Tibial nerve (tissue), 4 donors: ENCODE data around the gene CBY3. TPM values are rescaled to one million over a fixed set of nuclear protein-coding genes. Genes with fewer than 3 reads are reported as not detected.
A peak's percentile ranks its signal among the peaks of the same experiment; 100 is the strongest.
"Not testable (repeated sequence)": the region's sequence is repeated elsewhere in the genome, so short reads cannot be mapped to it uniquely, and the experiment has no call there.

Source experiments
- DNase-seq, 2 donors: peaks; one replicate each; pipeline ENCODE4 v3.0.0-alpha.2; 2019; ENCODE audit warnings: low spot score in 2 of 2
- H3K27ac ChIP-seq, 4 donors: fragments of 200-600 bp; sonication (generic) in 3 of 4; one replicate each; pipeline ENCODE4 v1.5.1; 2017 to 2019; ENCODE audit warnings: mild to moderate bottlenecking in 1 of 4
- H3K27me3 ChIP-seq, 2 donors: fragments of 200-600 bp; sonication (generic) in 1 of 2; one replicate each; pipeline versions ENCODE4 v1.5.1 to v1.6.0; 2017 to 2019
- H3K36me3 ChIP-seq, 3 donors: fragments of 200-600 bp; sonication (generic); one replicate each; pipeline ENCODE4 v1.5.1; 2018 to 2019
- H3K4me1 ChIP-seq, 4 donors: fragments of 200-600 bp; sonication (generic) in 3 of 4; one replicate each; pipeline ENCODE4 v1.5.1; 2017 to 2019
- H3K4me3 ChIP-seq, 4 donors: fragments of 200-600 bp; sonication (generic) in 3 of 4; one replicate each; pipeline ENCODE4 v1.5.1; 2017 to 2019; ENCODE audit warnings: mild to moderate bottlenecking in 1 of 4, moderate library complexity in 1 of 4
- H3K9me3 ChIP-seq, 4 donors: fragments of 200-600 bp; sonication (generic) in 3 of 4; one replicate each; pipeline ENCODE4 v1.5.1; 2017 to 2019
- EP300 ChIP-seq, 2 donors: sonication (generic); formaldehyde crosslinking; IDR thresholded peaks; one replicate each; pipeline ENCODE4 v1.6.1; 2017; ENCODE audit warnings: antibody characterized with exemption in 2 of 2, mild to moderate bottlenecking in 1 of 2
- POLR2A ChIP-seq, 2 donors: fragments of 450-650 bp; IDR thresholded peaks; one replicate each; pipeline ENCODE4 v1.6.1; 2017; ENCODE audit warnings: antibody characterized with exemption in 2 of 2, mild to moderate bottlenecking in 2 of 2, moderate library complexity in 2 of 2
- WGBS, 2 donors: methylation state at CpG; one replicate each; pipeline ENCODE4 v1.1.5; 2018; 5-methylcytosine and 5-hydroxymethylcytosine counted together
- total RNA-seq, 4 donors: library from RNA; depleted of rRNA; stranded (reverse); fragments of >200 nt; gene quantifications; one replicate each; pipeline ENCODE4 v1.1.0, GENCODE V29; 2016
- TF ChIP-seq, protein P1 (sequence below), 5 experiments: fragments of 200-600 bp in 3 of 5; fragments of 450-650 bp in 2 of 5; sonication (generic) in 3 of 5; IDR thresholded peaks; one replicate each; pipeline ENCODE4 v1.5.1; 2016 to 2019; ENCODE audit warnings: antibody characterized with exemption in 5 of 5, mild to moderate bottlenecking in 3 of 5, moderate library complexity in 2 of 5

CBY3 gene
- total RNA-seq, 4 donors from 2014 or later, result 1.2 TPM; not detected in 3

DNA sequence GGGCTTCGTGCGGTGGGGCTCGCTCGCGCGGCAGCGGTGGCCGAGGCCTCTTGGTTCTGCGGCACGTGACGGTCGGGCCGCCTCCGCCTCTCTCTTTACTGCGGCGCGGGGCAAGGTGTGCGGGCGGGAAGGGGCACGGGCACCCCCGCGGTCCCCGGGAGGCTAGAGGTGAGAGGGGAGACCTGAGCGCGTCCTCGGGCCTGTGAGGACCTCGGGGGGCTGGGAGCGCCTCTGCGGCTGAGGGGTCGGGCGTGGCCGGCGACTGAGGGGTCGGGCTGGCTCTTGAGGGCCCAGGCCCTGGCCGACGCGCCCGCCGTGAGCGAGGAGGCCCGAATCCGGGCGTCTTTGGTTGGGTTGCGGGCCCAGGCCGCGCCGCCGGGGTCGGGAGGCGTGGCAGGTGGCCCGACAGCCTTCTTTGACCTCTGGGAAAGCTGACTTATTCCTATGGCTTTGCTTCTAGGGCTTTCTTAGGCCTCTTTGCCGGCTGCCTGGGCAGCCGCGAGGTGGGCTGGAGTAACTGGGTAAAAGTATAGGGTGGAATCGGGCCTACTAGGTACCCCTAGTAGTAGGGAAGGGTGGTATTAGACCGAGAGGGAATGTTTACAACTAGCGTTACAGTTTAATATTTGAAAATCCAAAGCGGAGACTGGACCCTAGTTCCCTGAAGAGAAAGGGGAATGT, 18.2 kb upstream of the CBY3 start, which contains the start of gene CANX:
CANX (plus strand) TSS at position 33 of the 681 bp plus-strand sequence. CDS start 6,715 bp downstream, outside the sequence.
- 0% methylated on average over 25 to 39 of the region's 58 CpGs for WGBS, 2 donors
- H3K36me3 ChIP-seq, result peaks cover 0 to 19% (median 0%) of the 10 kb centered on the region in 3 donors
- peak within 1 kb of the TSS; percentile 96 to 99 (median 97) for H3K27ac ChIP-seq
- peaks cover 0 to 38% (median 13%) of the 10 kb centered on the region in 4 donors for H3K4me1 ChIP-seq
- no peaks in the 10 kb centered on the region for H3K9me3 ChIP-seq
- H3K4me3 ChIP-seq, result peak within 1 kb of the TSS; percentile 63 to 100 (median 99)
- no peaks in the 10 kb centered on the region for H3K27me3 ChIP-seq
- peak in 1 of 2 donors; percentile 11 for DNase-seq
- TF ChIP-seq, protein P1, sequence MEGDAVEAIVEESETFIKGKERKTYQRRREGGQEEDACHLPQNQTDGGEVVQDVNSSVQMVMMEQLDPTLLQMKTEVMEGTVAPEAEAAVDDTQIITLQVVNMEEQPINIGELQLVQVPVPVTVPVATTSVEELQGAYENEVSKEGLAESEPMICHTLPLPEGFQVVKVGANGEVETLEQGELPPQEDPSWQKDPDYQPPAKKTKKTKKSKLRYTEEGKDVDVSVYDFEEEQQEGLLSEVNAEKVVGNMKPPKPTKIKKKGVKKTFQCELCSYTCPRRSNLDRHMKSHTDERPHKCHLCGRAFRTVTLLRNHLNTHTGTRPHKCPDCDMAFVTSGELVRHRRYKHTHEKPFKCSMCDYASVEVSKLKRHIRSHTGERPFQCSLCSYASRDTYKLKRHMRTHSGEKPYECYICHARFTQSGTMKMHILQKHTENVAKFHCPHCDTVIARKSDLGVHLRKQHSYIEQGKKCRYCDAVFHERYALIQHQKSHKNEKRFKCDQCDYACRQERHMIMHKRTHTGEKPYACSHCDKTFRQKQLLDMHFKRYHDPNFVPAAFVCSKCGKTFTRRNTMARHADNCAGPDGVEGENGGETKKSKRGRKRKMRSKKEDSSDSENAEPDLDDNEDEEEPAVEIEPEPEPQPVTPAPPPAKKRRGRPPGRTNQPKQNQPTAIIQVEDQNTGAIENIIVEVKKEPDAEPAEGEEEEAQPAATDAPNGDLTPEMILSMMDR (IDR thresholded peaks at IDR 0.05), result peak in 2 of 5 experiments; percentile 1 to 20
- TF ChIP-seq POLR2A (IDR thresholded peaks at IDR 0.05) (peak; percentile 89 to 94), EP300 (IDR thresholded peaks at IDR 0.05) (peak in 1 of 2 donors; percentile 91)

DNA sequence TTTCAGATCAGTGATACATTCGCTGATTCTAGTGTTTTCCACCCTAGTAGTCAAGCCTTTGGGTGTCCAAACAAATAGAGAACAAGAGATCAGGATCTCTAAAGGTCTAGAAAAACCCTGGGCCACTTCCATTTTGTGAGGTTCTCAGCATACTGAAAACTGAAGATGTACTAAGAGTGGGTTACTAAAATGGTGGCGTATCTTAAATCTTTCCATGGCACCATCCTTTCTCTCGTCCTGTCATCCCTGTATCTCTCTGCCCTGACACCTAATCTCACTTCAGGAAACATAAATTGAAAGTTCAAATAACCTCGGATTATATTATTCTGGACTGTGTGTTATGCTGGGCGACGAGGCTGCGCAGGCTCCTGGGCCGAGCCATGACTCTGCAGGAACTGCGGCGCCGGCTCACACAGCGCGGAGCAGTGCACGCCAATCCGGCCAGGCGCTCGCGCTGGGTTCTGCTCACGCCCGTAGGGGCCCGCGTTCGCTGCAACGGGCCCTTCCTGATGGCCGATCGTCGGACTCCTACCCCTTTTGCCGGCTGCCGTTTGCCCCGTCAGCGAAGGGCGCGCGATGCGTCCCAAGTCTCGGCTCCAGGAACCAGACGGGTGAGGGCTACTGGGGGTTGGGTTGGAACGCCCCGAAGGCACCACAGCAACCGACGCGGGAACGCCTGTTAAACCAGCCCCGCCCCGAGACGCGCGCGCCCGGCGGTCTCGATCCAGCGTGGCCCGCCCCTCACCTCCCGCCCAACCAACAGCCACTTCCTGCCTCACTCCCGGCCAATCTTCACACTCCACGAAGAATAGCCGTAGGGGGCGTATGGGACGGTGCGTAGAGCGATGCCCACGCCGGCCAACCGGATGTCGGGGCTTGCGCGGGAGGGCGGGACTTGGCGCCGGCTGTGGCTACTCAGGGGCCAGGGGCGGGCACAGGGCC, 17.4 kb upstream of the CBY3 start:
- Histone ChIP-seq H3K27ac (peak overlapping the region; percentile 96 to 99 (median 97)), H3K9me3 (no peaks in the 10 kb centered on the region), H3K27me3 (no peaks in the 10 kb centered on the region)

DNA sequence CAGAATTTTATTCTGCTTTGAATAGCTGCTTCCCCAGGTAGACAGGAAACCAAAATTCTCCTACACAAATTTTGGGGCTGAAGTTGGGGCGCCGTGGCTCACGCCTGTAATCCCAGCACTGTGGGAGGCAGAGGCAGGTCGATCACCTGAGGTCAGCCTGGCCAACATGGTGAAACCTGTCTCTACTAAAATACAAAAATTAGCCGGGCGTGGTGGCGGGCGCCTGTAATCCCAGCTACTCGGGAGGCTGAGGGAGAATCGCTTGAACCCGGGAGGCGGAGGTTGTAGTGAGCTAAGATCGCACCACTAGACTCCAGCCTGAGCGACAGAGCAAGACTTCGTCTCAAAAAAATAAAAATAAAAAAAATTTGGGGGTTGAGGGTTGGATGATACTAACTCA, 16.7 kb upstream of the CBY3 start:
- H3K4me3 ChIP-seq, result peak overlapping the region in 3 of 4 donors; percentile 63 to 100 (median 93)
- DNase-seq, H3K27me3 ChIP-seq, H3K36me3 ChIP-seq, H3K9me3 ChIP-seq: not testable (repeated sequence)
- peaks cover 0 to 28% (median 13%) of the 10 kb centered on the region in 4 donors for H3K4me1 ChIP-seq
- peak overlapping the region; percentile 82 to 96 (median 91) for H3K27ac ChIP-seq
- 95 to 96% methylated on average over 15 of the region's 15 CpGs for WGBS, 2 donors

More for the DNA sequence above, 17.4 kb upstream of the CBY3 start:
- WGBS, 2 donors, result 2 to 5% methylated on average over 12 to 50 of the region's 72 CpGs
- TF ChIP-seq POLR2A (IDR thresholded peaks at IDR 0.05) (peak in 1 of 2 donors; percentile 44), EP300 (IDR thresholded peaks at IDR 0.05) (peak in 1 of 2 donors; percentile 51)
- TF ChIP-seq, protein P1 (IDR thresholded peaks at IDR 0.05), result peak in 3 of 5 experiments; percentile 11 to 44 (median 21)
- peak overlapping the region; percentile 63 to 100 (median 99) for H3K4me3 ChIP-seq
- peak; percentile 97 to 98 for DNase-seq
- peaks cover 0 to 30% (median 13%) of the 10 kb centered on the region in 4 donors for H3K4me1 ChIP-seq
- H3K36me3 ChIP-seq, result peaks cover 0 to 11% (median 0%) of the 10 kb centered on the region in 3 donors

DNA sequence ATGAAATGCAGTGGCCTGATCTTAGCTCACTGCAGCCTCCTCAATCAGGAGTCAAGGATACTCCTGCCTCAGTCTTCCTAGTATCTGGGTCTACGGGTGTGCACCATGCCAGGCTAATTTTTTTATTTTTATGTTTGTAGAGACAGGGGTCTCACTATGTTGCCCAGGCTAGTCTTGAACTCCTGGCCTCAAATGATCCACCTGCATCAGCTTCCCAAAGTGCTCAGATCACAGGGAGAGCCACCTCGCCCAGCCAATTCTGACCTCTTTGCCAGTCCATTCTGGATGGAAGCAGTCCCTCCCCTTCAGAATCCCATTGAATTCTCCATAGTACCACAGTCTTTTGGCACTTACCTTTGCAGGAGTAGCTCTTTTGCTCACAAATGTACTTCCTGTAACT, 16.3 kb upstream of the CBY3 start:
- no peak overlapping the region for H3K4me3 ChIP-seq
- WGBS, 2 donors, result 97 to 100% methylated on average over 2 of the region's 2 CpGs
- H3K9me3 ChIP-seq, result no peaks in the 10 kb centered on the region
- DNase-seq, result no peak
- peak overlapping the region in 3 of 4 donors; percentile 86 to 96 (median 96) for H3K27ac ChIP-seq
- H3K36me3 ChIP-seq, result peaks cover 0 to 7% (median 0%) of the 10 kb centered on the region in 3 donors
- H3K4me1 ChIP-seq, result peaks cover 0 to 28% (median 13%) of the 10 kb centered on the region in 4 donors
- TF ChIP-seq, protein P1 (IDR thresholded peaks at IDR 0.05), result no peak
- TF ChIP-seq EP300 (IDR thresholded peaks at IDR 0.05) (no peak), POLR2A (IDR thresholded peaks at IDR 0.05) (no peak)
- H3K27me3 ChIP-seq, result no peaks in the 10 kb centered on the region

DNA sequence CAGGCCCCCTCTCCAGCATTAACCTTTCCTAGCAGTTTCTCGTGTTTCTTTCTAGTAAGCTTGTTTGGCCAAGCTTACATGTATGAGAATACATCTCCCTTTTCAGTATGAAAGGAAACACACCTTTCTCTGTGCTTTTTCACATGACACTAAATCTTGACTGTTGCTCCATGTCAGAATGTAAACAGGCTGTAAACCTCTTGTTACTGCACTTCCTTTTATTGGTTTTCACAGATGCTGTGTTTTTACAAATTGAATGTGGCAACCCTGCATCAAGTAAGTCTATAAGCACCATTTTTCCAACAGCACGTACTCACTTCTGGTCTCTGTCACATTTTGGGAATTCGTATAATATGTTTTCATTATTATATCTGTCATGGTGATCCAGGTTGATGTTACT, 15.8 kb upstream of the CBY3 start:
- peaks cover 0 to 7% (median 0%) of the 10 kb centered on the region in 3 donors for H3K36me3 ChIP-seq
- no peak overlapping the region for H3K4me3 ChIP-seq
- WGBS, 2 donors, result 89 to 90% methylated on average over 3 of the region's 3 CpGs
- peaks cover 0 to 28% (median 13%) of the 10 kb centered on the region in 4 donors for H3K4me1 ChIP-seq
- no peaks in the 10 kb centered on the region for H3K27me3 ChIP-seq
- H3K9me3 ChIP-seq, result no peaks in the 10 kb centered on the region
- H3K27ac ChIP-seq, result no peak overlapping the region
- no peak for TF ChIP-seq EP300 (IDR thresholded peaks at IDR 0.05)
- TF ChIP-seq POLR2A (IDR thresholded peaks at IDR 0.05), result no peak
- TF ChIP-seq, protein P1 (IDR thresholded peaks at IDR 0.05), result no peak
- no peak for DNase-seq
